CD4-positive, alpha-beta T cell treated with Interleukin-21 for 1 hour (primary cell): ENCODE results near the gene DSPP.
"Not testable (repeated sequence)": the region's sequence is repeated elsewhere in the genome, so short reads cannot be mapped to it uniquely, and the experiment has no call there.

Experiments
- DNase-seq: peaks from one replicate; pipeline ENCODE4 v3.0.0-alpha.2; 2020

DSPP gene

GRCh38 chr4:87608229-87608628 lies at the start of gene DSPP:
DSPP (plus strand) TSS chr4:87608529; CDS start chr4:87610909, 2,380 bp downstream.
- DNase-seq, result no peak

GRCh38 chr4:87559090-87559837 lies 49.1 kb upstream of the DSPP start:
- DNase-seq, result peak; percentile 69

GRCh38 chr4:87560802-87561201 lies 47.5 kb upstream of the DSPP start:
- DNase-seq, result no peak

- no peak for DNase-seq
These were observed 42.6 kb upstream of the DSPP start for GRCh38 chr4:87565746-87566145.

- no peak for DNase-seq
These were observed 42.1 kb upstream of the DSPP start for GRCh38 chr4:87566276-87566675.

GRCh38 chr4:87567191-87567590 lies 41.1 kb upstream of the DSPP start:
- DNase-seq, result no peak

- DNase-seq, result no peak
These were observed 38.0 kb upstream of the DSPP start for GRCh38 chr4:87570290-87570805.

GRCh38 chr4:87574376-87574775 lies 34.0 kb upstream of the DSPP start:
- not testable (repeated sequence) for DNase-seq

GRCh38 chr4:87574996-87575395 lies 33.3 kb upstream of the DSPP start:
- no peak for DNase-seq

GRCh38 chr4:87575408-87575807 lies 32.9 kb upstream of the DSPP start:
- DNase-seq, result no peak

- DNase-seq, result no peak
These were observed 32.3 kb upstream of the DSPP start for GRCh38 chr4:87575983-87576382.

- no peak for DNase-seq
These were observed 28.9 kb upstream of the DSPP start for GRCh38 chr4:87579478-87579877.

- DNase-seq, result no peak
These were observed 28.3 kb upstream of the DSPP start for GRCh38 chr4:87580057-87580456.

- no peak for DNase-seq
These were observed 24.0 kb upstream of the DSPP start for GRCh38 chr4:87584222-87584908.

GRCh38 chr4:87589531-87589930 lies 18.8 kb upstream of the DSPP start:
- DNase-seq, result no peak

- DNase-seq, result no peak
These were observed 16.2 kb upstream of the DSPP start for GRCh38 chr4:87592124-87592523.

GRCh38 chr4:87601361-87601760 lies 7.0 kb upstream of the DSPP start:
- DNase-seq, result no peak

- no peak for DNase-seq
These were observed 6.1 kb downstream of the DSPP start for GRCh38 chr4:87614292-87614890.

GRCh38 chr4:87616268-87616667 lies 7.9 kb downstream of the DSPP start:
- DNase-seq, result no peak

- no peak for DNase-seq
These were observed 11.8 kb downstream of the DSPP start for GRCh38 chr4:87620086-87620485.

GRCh38 chr4:87620491-87620890 lies 12.2 kb downstream of the DSPP start:
- no peak for DNase-seq

GRCh38 chr4:87622303-87622702 lies 14.0 kb downstream of the DSPP start:
- no peak for DNase-seq

GRCh38 chr4:87624698-87625097 lies 16.4 kb downstream of the DSPP start:
- DNase-seq, result no peak

- no peak for DNase-seq
These were observed 23.3 kb downstream of the DSPP start for GRCh38 chr4:87631668-87632067.
